Transverse colon (tissue), 4 donors: ENCODE measurements around the gene SIM2. TPM values are rescaled to one million over a fixed set of nuclear protein-coding genes. Genes with fewer than 3 reads are reported as not detected.

Experiments
- DNase-seq: peaks from one replicate; pipeline ENCODE4 v3.0.0-alpha.2; 2019
- H3K27ac ChIP-seq, 4 donors: fragments of 200-600 bp; sonication (generic); 2 replicates each; pipeline ENCODE4 v1.5.1; 2016 to 2018; ENCODE audit warnings: inconsistent platforms in 4 of 4
- H3K27me3 ChIP-seq: fragments of 200-600 bp; sonication (generic); 2 replicates; pipeline ENCODE4 v1.5.1; 2017; ENCODE audit warnings: inconsistent platforms
- H3K36me3 ChIP-seq, 4 donors: fragments of 200-600 bp; sonication (generic); 2 replicates each; pipeline ENCODE4 v1.5.1; 2017 to 2019; ENCODE audit warnings: inconsistent platforms in 4 of 4
- H3K4me1 ChIP-seq, 4 donors: fragments of 200-600 bp; sonication (generic); 2 replicates each; pipeline ENCODE4 v1.5.1; 2017 to 2020; ENCODE audit warnings: inconsistent platforms in 4 of 4
- H3K4me3 ChIP-seq, 4 donors: fragments of 200-600 bp; sonication (generic); 1 replicate in 1 of 4; 2 replicates in 3 of 4; pipeline versions ENCODE4 v1.5.1 to v1.6.1; 2017 to 2019; ENCODE audit warnings: inconsistent platforms in 4 of 4
- H3K9me3 ChIP-seq, 2 donors: fragments of 200-600 bp; sonication (generic); 2 replicates each; pipeline ENCODE4 v1.5.1; 2017 to 2019; ENCODE audit warnings: inconsistent platforms in 2 of 2
- EP300 ChIP-seq: sonication (generic); formaldehyde crosslinking; IDR thresholded peaks from one replicate; pipeline ENCODE4 v1.6.1; 2017; ENCODE audit warnings: antibody characterized with exemption, low read depth
- POLR2A ChIP-seq: fragments of 450-650 bp; IDR thresholded peaks from one replicate; pipeline ENCODE4 v1.6.1; 2016; ENCODE audit warnings: antibody characterized with exemption, mild to moderate bottlenecking, moderate library complexity
- POLR2AphosphoS5 ChIP-seq, 3 donors: sonication (generic); formaldehyde crosslinking; IDR thresholded peaks; one replicate each; pipeline ENCODE4 v1.6.1; 2016; ENCODE audit warnings: antibody characterized with exemption in 3 of 3
- WGBS, 2 donors: methylation state at CpG; one replicate each; pipeline ENCODE4 v1.1.5; 2018; ENCODE audit warnings: low coverage in 1 of 2; 5-methylcytosine and 5-hydroxymethylcytosine counted together
- in situ Hi-C, 4 donors: fragments of 200-750 bp; cut with MboI; loops; one replicate each; pipeline versions ENCODE4 v1.15.0 to v1.15.1; 2017; ENCODE audit warnings: low sequenced_read_pairs in 3 of 4, low pct_ligation_motif_present in 1 of 4, low pct_unique_long_range_greater_than_20kb in 1 of 4
- intact Hi-C: fragments of 100-400 bp; cut with DNase I; formaldehyde crosslinking; loops from one replicate; pipeline ENCODE4 v1.15.1; 2023; ENCODE audit warnings: low total_unique reads
- total RNA-seq, 4 donors: library from RNA; depleted of rRNA; stranded (reverse); fragments of >200 nt; gene quantifications; one replicate each; pipeline ENCODE4 v1.1.0, GENCODE V29; 2016
- TF ChIP-seq, protein P1 (sequence below), 5 experiments: fragments of 200-600 bp in 3 of 5; fragments of 450-650 bp in 2 of 5; sonication (generic) in 3 of 5; IDR thresholded peaks; 1 replicate in 2 of 5; 2 replicates in 3 of 5; pipeline ENCODE4 v1.5.1; 2016 to 2017; ENCODE audit warnings: antibody characterized with exemption in 5 of 5, inconsistent platforms in 3 of 5, mild to moderate bottlenecking in 2 of 5, moderate library complexity in 1 of 5

Gene SIM2
- total RNA-seq, 4 donors from 2014 or later: 0.32 TPM; not detected in 3

- 83 to 85% methylated on average over 2 to 10 of the region's 10 CpGs for WGBS, 2 donors
- H3K27me3 ChIP-seq: peaks cover 25% of the 10 kb centered on the region
- no peak overlapping the region for H3K27ac ChIP-seq
- no peak for DNase-seq
- no peak overlapping the region for H3K4me3 ChIP-seq
- peaks cover 0 to 3% (median 0%) of the 10 kb centered on the region in 4 donors for H3K36me3 ChIP-seq
- no peaks in the 10 kb centered on the region for H3K9me3 ChIP-seq
- in situ Hi-C loops (no loop called here), intact Hi-C loops (no loop called here)
- no peak for TF ChIP-seq EP300
- TF ChIP-seq, protein P1, sequence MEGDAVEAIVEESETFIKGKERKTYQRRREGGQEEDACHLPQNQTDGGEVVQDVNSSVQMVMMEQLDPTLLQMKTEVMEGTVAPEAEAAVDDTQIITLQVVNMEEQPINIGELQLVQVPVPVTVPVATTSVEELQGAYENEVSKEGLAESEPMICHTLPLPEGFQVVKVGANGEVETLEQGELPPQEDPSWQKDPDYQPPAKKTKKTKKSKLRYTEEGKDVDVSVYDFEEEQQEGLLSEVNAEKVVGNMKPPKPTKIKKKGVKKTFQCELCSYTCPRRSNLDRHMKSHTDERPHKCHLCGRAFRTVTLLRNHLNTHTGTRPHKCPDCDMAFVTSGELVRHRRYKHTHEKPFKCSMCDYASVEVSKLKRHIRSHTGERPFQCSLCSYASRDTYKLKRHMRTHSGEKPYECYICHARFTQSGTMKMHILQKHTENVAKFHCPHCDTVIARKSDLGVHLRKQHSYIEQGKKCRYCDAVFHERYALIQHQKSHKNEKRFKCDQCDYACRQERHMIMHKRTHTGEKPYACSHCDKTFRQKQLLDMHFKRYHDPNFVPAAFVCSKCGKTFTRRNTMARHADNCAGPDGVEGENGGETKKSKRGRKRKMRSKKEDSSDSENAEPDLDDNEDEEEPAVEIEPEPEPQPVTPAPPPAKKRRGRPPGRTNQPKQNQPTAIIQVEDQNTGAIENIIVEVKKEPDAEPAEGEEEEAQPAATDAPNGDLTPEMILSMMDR (IDR thresholded peaks at IDR 0.05): no peak
- TF ChIP-seq POLR2A: no peak
- no peak for TF ChIP-seq POLR2AphosphoS5 (IDR thresholded peaks at IDR 0.05)
- peaks cover 0 to 11% (median 9%) of the 10 kb centered on the region in 4 donors for H3K4me1 ChIP-seq
Observed at GRCh38 chr21:36751383-36751782, 52.5 kb downstream of the SIM2 start.

GRCh38 chr21:36753556-36753955, 54.6 kb downstream of the SIM2 start:
- in situ Hi-C loops (no loop called here), intact Hi-C loops (no loop called here)
- Histone ChIP-seq H3K27ac (no peak overlapping the region), H3K27me3 (peaks cover 6% of the 10 kb centered on the region), H3K4me1 (peaks cover 0 to 1% (median 0%) of the 10 kb centered on the region in 4 donors), H3K9me3 (no peaks in the 10 kb centered on the region), H3K4me3 (no peak overlapping the region), H3K36me3 (peaks cover 0 to 3% (median 0%) of the 10 kb centered on the region in 4 donors)
- no peak for DNase-seq
- 91 to 94% methylated on average over 3 of the region's 3 CpGs for WGBS, 2 donors
- TF ChIP-seq POLR2AphosphoS5 (IDR thresholded peaks at IDR 0.05) (no peak), EP300 (no peak), POLR2A (no peak)
- TF ChIP-seq, protein P1 (IDR thresholded peaks at IDR 0.05): no peak

DNA sequence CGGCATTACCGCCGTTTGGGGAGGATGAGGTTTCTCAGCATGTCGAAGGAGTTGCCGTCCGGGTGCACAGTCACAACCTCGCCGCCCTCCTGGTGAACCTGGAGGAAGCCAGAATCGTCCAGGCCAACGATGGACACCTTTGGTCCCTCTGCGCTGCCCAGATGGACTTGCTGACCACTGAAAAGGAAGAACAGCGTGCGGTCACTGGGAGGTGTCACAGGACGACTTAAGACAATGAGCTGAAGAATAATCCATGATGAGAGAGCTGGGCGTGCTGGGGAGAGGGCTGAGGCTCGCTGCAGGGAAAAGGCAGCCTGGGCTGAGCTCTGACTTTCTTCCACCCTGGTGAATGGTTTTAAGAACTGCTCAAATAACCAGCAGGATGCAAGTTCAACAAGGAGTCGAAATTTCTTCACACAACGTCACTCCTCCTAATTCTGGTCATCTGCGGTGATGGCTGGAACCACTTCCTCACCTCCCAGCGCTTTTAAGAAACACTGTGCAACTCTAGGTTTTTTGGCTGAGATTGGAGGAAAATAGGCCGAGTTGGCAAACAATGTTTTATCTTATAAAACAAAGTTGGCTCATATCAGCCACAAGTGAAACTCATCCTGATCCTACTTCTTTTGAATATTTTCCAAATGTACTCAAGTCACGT, 55.5 kb downstream of the SIM2 start:
- Histone ChIP-seq H3K36me3 (peaks cover 0 to 3% (median 0%) of the 10 kb centered on the region in 4 donors), H3K9me3 (no peaks in the 10 kb centered on the region), H3K4me3 (no peak overlapping the region), H3K27ac (no peak overlapping the region), H3K4me1 (no peaks in the 10 kb centered on the region), H3K27me3 (no peaks in the 10 kb centered on the region)
- TF ChIP-seq POLR2A (no peak), EP300 (no peak)
- TF ChIP-seq, protein P1 (IDR thresholded peaks at IDR 0.05): no peak
- in situ Hi-C loops: no loop called here
- intact Hi-C loops: no loop called here
- no peak for DNase-seq
- 76 to 92% methylated on average over 7 to 22 of the region's 22 CpGs for WGBS, 2 donors

- Histone ChIP-seq H3K27ac (no peak overlapping the region), H3K36me3 (peaks cover 0 to 3% (median 0%) of the 10 kb centered on the region in 4 donors), H3K9me3 (no peaks in the 10 kb centered on the region), H3K27me3 (no peaks in the 10 kb centered on the region), H3K4me3 (no peak overlapping the region), H3K4me1 (no peaks in the 10 kb centered on the region)
- 67 to 78% methylated on average over 7 of the region's 7 CpGs for WGBS, 2 donors
- DNase-seq: no peak
- intact Hi-C loops (no loop called here), in situ Hi-C loops (no loop called here)
- TF ChIP-seq POLR2A (no peak), EP300 (no peak), POLR2AphosphoS5 (IDR thresholded peaks at IDR 0.05) (no peak)
- TF ChIP-seq, protein P1 (IDR thresholded peaks at IDR 0.05): no peak
Observed at GRCh38 chr21:36756527-36756926, 57.6 kb downstream of the SIM2 start.
